ENCODE data around the gene NPLOC4.

The NPLOC4 gene

DNA sequence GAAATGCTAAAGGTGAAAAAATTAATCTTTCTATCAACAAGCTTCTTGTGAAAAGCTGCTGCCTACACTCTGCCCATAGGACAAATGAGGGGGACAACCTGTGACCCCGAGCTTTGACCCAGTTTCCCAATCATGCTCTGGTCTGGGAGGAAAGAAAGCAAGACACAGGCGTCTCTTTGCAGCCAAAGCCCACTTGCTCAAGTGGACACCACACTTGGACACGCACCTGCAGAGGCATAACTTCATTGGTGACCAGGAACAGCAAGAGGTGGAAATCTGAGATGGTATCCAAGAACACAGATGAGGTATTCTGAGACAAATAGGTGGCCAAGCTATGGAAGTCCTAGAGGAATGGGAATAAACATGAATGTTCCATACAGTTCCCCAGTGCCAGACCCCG is 69.7 kb downstream of the NPLOC4 start:
- no peak for TF ChIP-seq GABPA (IDR thresholded peaks at IDR 0.05; ENCODE audit: low read depth)
- TF ChIP-seq, protein P1, sequence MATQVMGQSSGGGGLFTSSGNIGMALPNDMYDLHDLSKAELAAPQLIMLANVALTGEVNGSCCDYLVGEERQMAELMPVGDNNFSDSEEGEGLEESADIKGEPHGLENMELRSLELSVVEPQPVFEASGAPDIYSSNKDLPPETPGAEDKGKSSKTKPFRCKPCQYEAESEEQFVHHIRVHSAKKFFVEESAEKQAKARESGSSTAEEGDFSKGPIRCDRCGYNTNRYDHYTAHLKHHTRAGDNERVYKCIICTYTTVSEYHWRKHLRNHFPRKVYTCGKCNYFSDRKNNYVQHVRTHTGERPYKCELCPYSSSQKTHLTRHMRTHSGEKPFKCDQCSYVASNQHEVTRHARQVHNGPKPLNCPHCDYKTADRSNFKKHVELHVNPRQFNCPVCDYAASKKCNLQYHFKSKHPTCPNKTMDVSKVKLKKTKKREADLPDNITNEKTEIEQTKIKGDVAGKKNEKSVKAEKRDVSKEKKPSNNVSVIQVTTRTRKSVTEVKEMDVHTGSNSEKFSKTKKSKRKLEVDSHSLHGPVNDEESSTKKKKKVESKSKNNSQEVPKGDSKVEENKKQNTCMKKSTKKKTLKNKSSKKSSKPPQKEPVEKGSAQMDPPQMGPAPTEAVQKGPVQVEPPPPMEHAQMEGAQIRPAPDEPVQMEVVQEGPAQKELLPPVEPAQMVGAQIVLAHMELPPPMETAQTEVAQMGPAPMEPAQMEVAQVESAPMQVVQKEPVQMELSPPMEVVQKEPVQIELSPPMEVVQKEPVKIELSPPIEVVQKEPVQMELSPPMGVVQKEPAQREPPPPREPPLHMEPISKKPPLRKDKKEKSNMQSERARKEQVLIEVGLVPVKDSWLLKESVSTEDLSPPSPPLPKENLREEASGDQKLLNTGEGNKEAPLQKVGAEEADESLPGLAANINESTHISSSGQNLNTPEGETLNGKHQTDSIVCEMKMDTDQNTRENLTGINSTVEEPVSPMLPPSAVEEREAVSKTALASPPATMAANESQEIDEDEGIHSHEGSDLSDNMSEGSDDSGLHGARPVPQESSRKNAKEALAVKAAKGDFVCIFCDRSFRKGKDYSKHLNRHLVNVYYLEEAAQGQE (IDR thresholded peaks at IDR 0.05; ENCODE audit: insufficient replicate concordance, low read depth) = no peak
- no peak for TF ChIP-seq SPI1 (IDR thresholded peaks at IDR 0.05; ENCODE audit: borderline replicate concordance, low read depth)
- TF ChIP-seq POLR2AphosphoS5 (IDR thresholded peaks at IDR 0.05; ENCODE audit: low read depth) = no peak
- TF ChIP-seq, protein P2, sequence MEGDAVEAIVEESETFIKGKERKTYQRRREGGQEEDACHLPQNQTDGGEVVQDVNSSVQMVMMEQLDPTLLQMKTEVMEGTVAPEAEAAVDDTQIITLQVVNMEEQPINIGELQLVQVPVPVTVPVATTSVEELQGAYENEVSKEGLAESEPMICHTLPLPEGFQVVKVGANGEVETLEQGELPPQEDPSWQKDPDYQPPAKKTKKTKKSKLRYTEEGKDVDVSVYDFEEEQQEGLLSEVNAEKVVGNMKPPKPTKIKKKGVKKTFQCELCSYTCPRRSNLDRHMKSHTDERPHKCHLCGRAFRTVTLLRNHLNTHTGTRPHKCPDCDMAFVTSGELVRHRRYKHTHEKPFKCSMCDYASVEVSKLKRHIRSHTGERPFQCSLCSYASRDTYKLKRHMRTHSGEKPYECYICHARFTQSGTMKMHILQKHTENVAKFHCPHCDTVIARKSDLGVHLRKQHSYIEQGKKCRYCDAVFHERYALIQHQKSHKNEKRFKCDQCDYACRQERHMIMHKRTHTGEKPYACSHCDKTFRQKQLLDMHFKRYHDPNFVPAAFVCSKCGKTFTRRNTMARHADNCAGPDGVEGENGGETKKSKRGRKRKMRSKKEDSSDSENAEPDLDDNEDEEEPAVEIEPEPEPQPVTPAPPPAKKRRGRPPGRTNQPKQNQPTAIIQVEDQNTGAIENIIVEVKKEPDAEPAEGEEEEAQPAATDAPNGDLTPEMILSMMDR (IDR thresholded peaks at IDR 0.05; ENCODE audit: insufficient read depth, low read length) = no peak
- Histone ChIP-seq H3K27ac (replicated peaks) (peak overlapping the region; percentile 55), H3K27me3 (ENCODE audit: insufficient read depth, poor library complexity, severe bottlenecking) (no peaks in the 10 kb centered on the region), H3K4me3 (replicated peaks; ENCODE audit: insufficient read depth, low read length) (no peak overlapping the region)
- DNase-seq (ENCODE audit: low read depth in 1 of 2, low spot score in 1 of 2) = no peak

DNA sequence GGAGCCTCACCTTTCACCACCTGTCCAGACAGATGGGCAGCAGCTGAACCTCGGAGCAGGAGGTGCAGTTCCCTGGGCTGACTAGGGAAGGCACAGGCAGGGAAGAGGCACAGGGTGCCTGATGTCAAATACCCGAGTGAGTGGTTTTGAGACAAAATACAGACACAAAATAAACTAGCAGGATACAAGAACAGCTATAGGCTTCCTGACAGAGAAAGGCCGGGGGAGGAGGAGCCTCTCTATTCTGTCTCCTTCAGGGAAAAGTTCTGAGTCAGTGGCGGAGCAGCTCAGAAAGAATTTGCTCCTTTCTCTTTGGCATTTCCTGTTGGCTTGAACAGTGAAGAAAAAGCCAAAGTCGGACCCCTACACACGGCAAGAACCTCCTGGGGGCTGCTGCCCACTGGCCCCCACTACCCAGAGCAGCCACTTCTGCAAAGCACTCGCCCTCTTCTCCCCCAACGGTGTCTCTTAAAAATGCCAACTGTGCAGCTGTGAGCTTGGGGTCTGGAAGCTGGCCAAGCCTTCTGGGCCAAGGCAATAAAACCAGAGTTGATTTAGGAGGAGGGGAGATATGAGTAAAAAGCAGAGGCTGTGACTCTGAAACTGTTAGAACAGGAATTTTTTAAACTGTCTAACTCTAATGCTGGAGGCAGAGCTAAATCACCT is 70.3 kb downstream of the NPLOC4 start:
- TF ChIP-seq POLR2AphosphoS5 (IDR thresholded peaks at IDR 0.05; ENCODE audit: low read depth) = peak; percentile 71
- no peak for TF ChIP-seq GABPA (IDR thresholded peaks at IDR 0.05; ENCODE audit: low read depth)
- TF ChIP-seq, protein P1 (IDR thresholded peaks at IDR 0.05; ENCODE audit: insufficient replicate concordance, low read depth) = no peak
- peak; percentile 57; the same call in 1 of the 2 replicates for TF ChIP-seq SPI1 (IDR thresholded peaks at IDR 0.05; ENCODE audit: borderline replicate concordance, low read depth)
- Histone ChIP-seq H3K4me3 (replicated peaks; ENCODE audit: insufficient read depth, low read length) (no peak overlapping the region), H3K27ac (replicated peaks) (peak overlapping the region; percentile 55), H3K27me3 (ENCODE audit: insufficient read depth, poor library complexity, severe bottlenecking) (no peaks in the 10 kb centered on the region)
- peak in 1 of 2 experiments; percentile 87 for DNase-seq (ENCODE audit: low read depth in 1 of 2, low spot score in 1 of 2)

DNA sequence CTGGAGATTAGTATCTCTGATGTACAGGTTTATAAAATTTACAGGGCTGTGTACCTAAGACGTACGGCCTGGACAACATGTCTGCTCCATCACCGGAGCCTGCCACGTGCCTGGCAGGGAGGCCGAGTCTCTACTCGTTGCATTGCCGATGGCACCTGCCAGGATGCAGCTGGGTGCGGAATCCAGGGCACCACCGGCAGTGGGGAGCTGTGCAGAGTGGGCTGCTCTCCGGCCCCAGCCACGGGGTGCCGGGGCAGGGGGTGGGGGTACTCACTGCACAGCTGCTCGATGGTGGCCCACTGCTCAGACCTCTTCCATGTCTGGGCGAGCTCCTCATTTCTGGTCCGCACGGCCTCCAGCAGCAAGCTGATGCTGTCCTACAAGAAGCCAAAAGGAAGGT is 71.7 kb downstream of the NPLOC4 start:
- Histone ChIP-seq H3K27me3 (ENCODE audit: insufficient read depth, poor library complexity, severe bottlenecking) (no peaks in the 10 kb centered on the region), H3K4me3 (replicated peaks; ENCODE audit: insufficient read depth, low read length) (no peak overlapping the region), H3K27ac (replicated peaks) (peak overlapping the region; percentile 77)
- TF ChIP-seq POLR2AphosphoS5 (IDR thresholded peaks at IDR 0.05; ENCODE audit: low read depth) (no peak), SPI1 (IDR thresholded peaks at IDR 0.05; ENCODE audit: borderline replicate concordance, low read depth) (no peak), GABPA (IDR thresholded peaks at IDR 0.05; ENCODE audit: low read depth) (no peak)
- TF ChIP-seq, protein P1 (IDR thresholded peaks at IDR 0.05; ENCODE audit: insufficient replicate concordance, low read depth) = no peak
- TF ChIP-seq, protein P2 (IDR thresholded peaks at IDR 0.05; ENCODE audit: insufficient read depth, low read length) = no peak
- no peak for DNase-seq (ENCODE audit: low read depth in 1 of 2, low spot score in 1 of 2)

Data from HL-60 (cell line).